Measurements from ENCODE around the gene SPATS2. TPM values are rescaled to one million over a fixed set of nuclear protein-coding genes. Genes with fewer than 3 reads are reported as not detected.

SPATS2 gene
- total RNA-seq, 1 donor from 2014 or later: 49.5 TPM

- H3K27ac ChIP-seq: peak overlapping the region; percentile 97
- peaks cover 9% of the 10 kb centered on the region for H3K36me3 Mint-ChIP-seq
- H3K4me1 Mint-ChIP-seq: peaks cover 19% of the 10 kb centered on the region
These were observed 446 bp upstream of the SPATS2 start for GRCh38 chr12:49366652-49367380.

GRCh38 chr12:49368240-49368600, 958 bp downstream of the SPATS2 start:
- Mint-ChIP-seq H3K36me3 (peaks cover 13% of the 10 kb centered on the region), H3K4me1 (peaks cover 19% of the 10 kb centered on the region), H3K4me3 (peak overlapping the region; percentile 94), H3K27ac (peak overlapping the region; percentile 80), H3K27me3 (ENCODE audit: insufficient read depth, low read depth) (no peaks in the 10 kb centered on the region), H3K9me3 (no peaks in the 10 kb centered on the region)
- TF ChIP-seq EZH2phosphoT487 (IDR thresholded peaks at IDR 0.05): no peak
- no peak for TF ChIP-seq CTCF (IDR thresholded peaks at IDR 0.05)
- no peak for TF ChIP-seq EZH2 (IDR thresholded peaks at IDR 0.05)
- Histone ChIP-seq H4K20me1 (ENCODE audit: low read depth) (peaks cover 37% of the 10 kb centered on the region), H3K4me2 (peak overlapping the region; percentile 93), H3K27ac (no peak overlapping the region), H3K4me3 (peak overlapping the region; percentile 89), H3K4me1 (peaks cover 14% of the 10 kb centered on the region), H2AFZ (replicated peaks) (no peak overlapping the region), H3K79me2 (ENCODE audit: low read depth) (peaks cover 56% of the 10 kb centered on the region), H3F3A (ENCODE audit: low read depth) (peaks cover 43% of the 10 kb centered on the region), H3K9me3 (ENCODE audit: low read depth) (no peaks in the 10 kb centered on the region), H3K9ac (peak overlapping the region; percentile 39), H3K36me3 (no peaks in the 10 kb centered on the region), H3K27me3 (peaks cover 6% of the 10 kb centered on the region)
- DNase-seq (ENCODE audit: low spot score): no peak

More at GRCh38 chr12:49366652-49367380, 446 bp upstream of the SPATS2 start:
- peaks cover 42% of the 10 kb centered on the region for H3K79me2 ChIP-seq (ENCODE audit: low read depth)
- H4K20me1 ChIP-seq (ENCODE audit: low read depth): peaks cover 26% of the 10 kb centered on the region
- no peaks in the 10 kb centered on the region for H3K9me3 ChIP-seq (ENCODE audit: low read depth)
- H3F3A ChIP-seq (ENCODE audit: low read depth): peaks cover 43% of the 10 kb centered on the region
- no peaks in the 10 kb centered on the region for H3K36me3 ChIP-seq
- no peaks in the 10 kb centered on the region for H3K27me3 Mint-ChIP-seq (ENCODE audit: insufficient read depth, low read depth)
- H3K27me3 ChIP-seq: peaks cover 6% of the 10 kb centered on the region
- DNase-seq (ENCODE audit: low spot score): peak; percentile 99
- peak overlapping the region; percentile 89 for H3K4me3 ChIP-seq
- peaks cover 14% of the 10 kb centered on the region for H3K4me1 ChIP-seq
- no peak for TF ChIP-seq EZH2 (IDR thresholded peaks at IDR 0.05)
- TF ChIP-seq CTCF (IDR thresholded peaks at IDR 0.05): peak; percentile 37
- TF ChIP-seq EZH2phosphoT487 (IDR thresholded peaks at IDR 0.05): no peak
- peak overlapping the region; percentile 91 for H2AFZ ChIP-seq (replicated peaks)
- H3K9me3 Mint-ChIP-seq: no peaks in the 10 kb centered on the region
- H3K4me2 ChIP-seq: peak overlapping the region; percentile 93
- H3K9ac ChIP-seq: peak overlapping the region; percentile 84
- peak overlapping the region; percentile 94 for H3K4me3 Mint-ChIP-seq
- H3K27ac Mint-ChIP-seq: peak overlapping the region; percentile 96

GRCh38 chr12:49369411-49370145, 2.3 kb downstream of the SPATS2 start:
- H3K9me3 ChIP-seq (ENCODE audit: low read depth): no peaks in the 10 kb centered on the region
- peak overlapping the region; percentile 25 for H3K4me2 ChIP-seq
- Mint-ChIP-seq H3K4me1 (peaks cover 19% of the 10 kb centered on the region), H3K4me3 (peak overlapping the region; percentile 66), H3K36me3 (peaks cover 13% of the 10 kb centered on the region), H3K9me3 (no peaks in the 10 kb centered on the region), H3K27me3 (ENCODE audit: insufficient read depth, low read depth) (no peaks in the 10 kb centered on the region), H3K27ac (no peak overlapping the region)
- no peaks in the 10 kb centered on the region for H3K36me3 ChIP-seq
- peaks cover 14% of the 10 kb centered on the region for H3K4me1 ChIP-seq
- H3K4me3 ChIP-seq: peak overlapping the region; percentile 16
- H3K27ac ChIP-seq: no peak overlapping the region
- H3F3A ChIP-seq (ENCODE audit: low read depth): peaks cover 43% of the 10 kb centered on the region
- peaks cover 6% of the 10 kb centered on the region for H3K27me3 ChIP-seq
- H2AFZ ChIP-seq (replicated peaks): no peak overlapping the region
- peak; percentile 28 for DNase-seq (ENCODE audit: low spot score)
- H3K9ac ChIP-seq: no peak overlapping the region
- peaks cover 50% of the 10 kb centered on the region for H4K20me1 ChIP-seq (ENCODE audit: low read depth)
- peaks cover 70% of the 10 kb centered on the region for H3K79me2 ChIP-seq (ENCODE audit: low read depth)
- TF ChIP-seq CTCF (IDR thresholded peaks at IDR 0.05): peak; percentile 28
- no peak for TF ChIP-seq EZH2phosphoT487 (IDR thresholded peaks at IDR 0.05)
- no peak for TF ChIP-seq EZH2 (IDR thresholded peaks at IDR 0.05)
